Ovary (tissue), 3 donors: ENCODE data around the gene HDAC7.

Experiments used
- POLR2A ChIP-seq: fragments of 450-650 bp; IDR thresholded peaks from one replicate; pipeline ENCODE4 v1.6.1; 2017; ENCODE audit warnings: antibody characterized with exemption, mild to moderate bottlenecking, moderate library complexity
- TF ChIP-seq, protein P1 (sequence below), 3 donors: fragments of 450-650 bp in 2 of 3; fragments of 200-600 bp in 1 of 3; IDR thresholded peaks; one replicate each; pipeline versions ENCODE4 v1.5.1 to v1.8.0; 2016 to 2022; ENCODE audit warnings: antibody characterized with exemption in 3 of 3, mild to moderate bottlenecking in 1 of 3
- donor health status: DM: no; HTN: no; CAD: no.

- TF ChIP-seq POLR2A = no peak
- TF ChIP-seq, protein P1, sequence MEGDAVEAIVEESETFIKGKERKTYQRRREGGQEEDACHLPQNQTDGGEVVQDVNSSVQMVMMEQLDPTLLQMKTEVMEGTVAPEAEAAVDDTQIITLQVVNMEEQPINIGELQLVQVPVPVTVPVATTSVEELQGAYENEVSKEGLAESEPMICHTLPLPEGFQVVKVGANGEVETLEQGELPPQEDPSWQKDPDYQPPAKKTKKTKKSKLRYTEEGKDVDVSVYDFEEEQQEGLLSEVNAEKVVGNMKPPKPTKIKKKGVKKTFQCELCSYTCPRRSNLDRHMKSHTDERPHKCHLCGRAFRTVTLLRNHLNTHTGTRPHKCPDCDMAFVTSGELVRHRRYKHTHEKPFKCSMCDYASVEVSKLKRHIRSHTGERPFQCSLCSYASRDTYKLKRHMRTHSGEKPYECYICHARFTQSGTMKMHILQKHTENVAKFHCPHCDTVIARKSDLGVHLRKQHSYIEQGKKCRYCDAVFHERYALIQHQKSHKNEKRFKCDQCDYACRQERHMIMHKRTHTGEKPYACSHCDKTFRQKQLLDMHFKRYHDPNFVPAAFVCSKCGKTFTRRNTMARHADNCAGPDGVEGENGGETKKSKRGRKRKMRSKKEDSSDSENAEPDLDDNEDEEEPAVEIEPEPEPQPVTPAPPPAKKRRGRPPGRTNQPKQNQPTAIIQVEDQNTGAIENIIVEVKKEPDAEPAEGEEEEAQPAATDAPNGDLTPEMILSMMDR (IDR thresholded peaks at IDR 0.05) = peak; percentile 67 to 92 (median 91)
Measured at GRCh38 chr12:47837190-47838171, 17.8 kb upstream of the HDAC7 start.
